Kidney epithelial cell (primary cell): ENCODE results near the gene DLEC1. TPM values are rescaled to one million over a fixed set of nuclear protein-coding genes. Genes with fewer than 3 reads are reported as not detected.
"Not testable (repeated sequence)": the region's sequence is repeated elsewhere in the genome, so short reads cannot be mapped to it uniquely, and the experiment has no call there.

Experiments
- DNase-seq: peaks from one replicate; pipeline ENCODE4 v3.0.0-alpha.2; 2010; ENCODE audit warnings: low read depth
- H3K27me3 ChIP-seq: 2 replicates; pipeline ENCODE4 v1.6.0; 2011; ENCODE audit warnings: low read length; ENCODE audit not compliant: control insufficient read depth, insufficient read depth
- H3K36me3 ChIP-seq: 2 replicates; pipeline ENCODE4 v1.5.1; 2011; ENCODE audit warnings: low read length; ENCODE audit not compliant: control insufficient read depth, insufficient read depth
- H3K4me3 ChIP-seq: 2 replicates; pipeline ENCODE4 v1.5.1; 2011; ENCODE audit warnings: low read depth, mild to moderate bottlenecking, control low read depth, low read length
- CTCF ChIP-seq: IDR thresholded peaks from 2 replicates; pipeline ENCODE4 v1.5.1; 2011; ENCODE audit warnings: mild to moderate bottlenecking, moderate library complexity, low read length, control low read depth, inconsistent platforms; ENCODE audit not compliant: insufficient read depth, poor library complexity, severe bottlenecking
- total RNA-seq: library from RNA; depleted of rRNA; stranded (reverse); fragments of >200 nt; gene quantifications from 2 replicates; pipeline ENCODE4 v1.2.3, GENCODE V29; 2015

DLEC1 gene
- total RNA-seq, 1 donor from 2014 or later: 0.17 TPM

- Histone ChIP-seq H3K27me3 (no peaks in the 10 kb centered on the region), H3K4me3 (no peak overlapping the region), H3K36me3 (no peaks in the 10 kb centered on the region)
- no peak for TF ChIP-seq CTCF
- DNase-seq: no peak
Observed at GRCh38 chr3:38047896-38048295, 8.9 kb downstream of the DLEC1 start.

GRCh38 chr3:38049358-38050126 lies 10.5 kb downstream of the DLEC1 start:
- Histone ChIP-seq H3K36me3 (no peaks in the 10 kb centered on the region), H3K27me3 (no peaks in the 10 kb centered on the region), H3K4me3 (no peak overlapping the region)
- DNase-seq: no peak
- no peak for TF ChIP-seq CTCF

GRCh38 chr3:38051131-38051530 lies 12.1 kb downstream of the DLEC1 start:
- H3K36me3 ChIP-seq: no peaks in the 10 kb centered on the region
- no peaks in the 10 kb centered on the region for H3K27me3 ChIP-seq
- DNase-seq: no peak
- TF ChIP-seq CTCF: no peak
- no peak overlapping the region for H3K4me3 ChIP-seq

GRCh38 chr3:38053286-38053685 lies 14.3 kb downstream of the DLEC1 start:
- H3K36me3 ChIP-seq, H3K4me3 ChIP-seq, DNase-seq, H3K27me3 ChIP-seq: not testable (repeated sequence)

- not testable (repeated sequence) for H3K4me3 ChIP-seq, H3K27me3 ChIP-seq, H3K36me3 ChIP-seq, DNase-seq
Observed at GRCh38 chr3:38053813-38054498, 14.9 kb downstream of the DLEC1 start.

- Histone ChIP-seq H3K36me3 (no peaks in the 10 kb centered on the region), H3K27me3 (no peaks in the 10 kb centered on the region), H3K4me3 (no peak overlapping the region)
- TF ChIP-seq CTCF: no peak
- no peak for DNase-seq
Observed at GRCh38 chr3:38054499-38055001, 15.5 kb downstream of the DLEC1 start.
